NCI-H69 (cell line): ENCODE data around the gene FBXO40.

Experiments
- DNase-seq: peaks from one replicate; lab custom pipeline; 2025; lab: John Stamatoyannopoulos, UW

Gene FBXO40

DNA sequence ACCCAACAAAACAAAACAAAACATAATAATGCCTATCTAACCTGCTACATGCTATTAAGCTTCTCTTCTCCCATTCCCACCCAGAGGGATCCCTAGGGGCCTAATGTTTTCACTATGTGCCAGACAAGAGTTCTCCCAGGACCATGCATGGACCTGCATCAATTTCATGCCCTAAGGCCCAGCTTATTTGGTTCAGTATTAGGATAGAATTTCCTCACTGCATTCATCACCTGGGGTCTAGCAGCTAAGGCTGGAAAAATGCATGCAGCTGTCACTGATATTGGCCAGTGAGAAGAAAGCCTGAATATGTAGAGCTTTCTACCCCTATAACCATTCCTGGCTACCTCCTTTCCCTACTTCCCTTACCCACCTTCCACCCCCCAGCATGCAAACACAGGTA, 69.6 kb downstream of the FBXO40 start:
- no peak for DNase-seq

- no peak for DNase-seq
Measured at GRCh38 chr3:121663171-121663847, 70.1 kb downstream of the FBXO40 start.

- DNase-seq, result no peak
Measured at GRCh38 chr3:121665488-121665887, 72.3 kb downstream of the FBXO40 start.

DNA sequence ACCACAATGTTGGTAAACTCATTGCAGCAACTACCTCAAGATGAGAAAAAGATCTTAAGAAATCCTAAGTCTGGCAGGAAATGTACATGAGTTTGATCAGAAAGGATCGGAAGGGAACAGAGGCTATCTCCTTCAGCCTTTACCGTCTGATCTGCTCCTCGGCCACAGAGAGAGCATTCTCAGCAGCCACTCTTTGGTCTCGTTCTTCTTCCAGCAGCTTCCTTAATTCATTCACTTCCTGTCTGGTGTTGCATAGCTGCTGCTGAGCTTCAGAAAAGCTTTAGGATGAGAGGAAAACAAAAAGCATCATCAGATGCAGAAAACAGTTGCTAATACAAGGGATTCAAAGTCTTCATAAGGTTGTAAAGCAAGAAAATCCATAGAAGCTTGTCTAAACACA, 74.2 kb downstream of the FBXO40 start:
- DNase-seq, result no peak

DNA sequence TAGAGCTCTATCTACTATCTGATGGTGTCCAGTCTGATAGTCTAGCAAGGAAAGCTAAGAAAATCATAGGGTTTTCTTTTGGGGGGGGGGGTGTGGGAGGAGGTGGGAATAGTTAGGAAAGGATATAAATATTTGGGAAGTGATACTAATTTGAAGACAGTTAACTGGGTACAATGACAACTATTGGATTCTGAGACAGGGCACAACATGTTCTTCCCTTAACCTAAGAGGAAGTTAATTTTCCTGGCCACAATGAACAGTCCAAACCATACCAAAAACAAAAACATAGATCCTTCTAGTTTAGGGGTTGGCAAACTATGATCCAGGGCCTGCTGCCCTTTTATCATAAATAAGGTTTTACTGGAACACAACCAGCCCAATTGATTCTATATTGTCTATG, 77.5 kb downstream of the FBXO40 start:
- no peak for DNase-seq

DNA sequence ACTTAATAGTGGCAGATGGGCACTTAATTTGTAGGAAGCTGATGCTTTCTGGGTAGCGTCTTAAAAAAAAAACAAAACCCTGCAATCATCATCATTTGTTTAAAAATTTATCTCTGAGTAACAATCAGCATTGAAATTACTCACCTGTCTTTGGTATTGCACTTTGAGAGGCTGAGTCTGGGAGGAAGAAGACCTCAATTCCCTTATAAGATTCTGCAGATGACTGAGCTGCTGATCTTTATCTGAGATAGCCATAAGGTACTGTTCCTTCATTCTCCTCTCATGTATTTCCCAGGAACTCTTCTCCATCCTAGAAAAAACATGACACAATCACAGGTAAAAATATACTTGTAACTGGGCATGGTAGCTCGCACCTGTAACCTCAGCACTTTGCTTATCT, 84.0 kb downstream of the FBXO40 start:
- no peak for DNase-seq
